GM18907 (cell line): Measurements from ENCODE around the gene ARF1.

Experiments
- ATAC-seq: cut with Tn5 transposase; IDR thresholded peaks from one replicate; pipeline ENCODE4 v1.9.1; 2021; ENCODE audit warnings: mild to moderate bottlenecking, moderate library complexity; ENCODE audit not compliant: unreplicated experiment

Gene ARF1

GRCh38 chr1:228082214-228082917 lies at the start of gene ARF1:
Gene ARF1, plus strand, starts transcription at chr1:228082708. Its CDS starts 14,407 bp downstream, at chr1:228097115.
- peak; percentile 74 for ATAC-seq

- ATAC-seq, result no peak
Measured at GRCh38 chr1:228033376-228033775, 49.1 kb upstream of the ARF1 start.

- ATAC-seq, result no peak
Measured at GRCh38 chr1:228034954-228035837, 47.3 kb upstream of the ARF1 start.

DNA sequence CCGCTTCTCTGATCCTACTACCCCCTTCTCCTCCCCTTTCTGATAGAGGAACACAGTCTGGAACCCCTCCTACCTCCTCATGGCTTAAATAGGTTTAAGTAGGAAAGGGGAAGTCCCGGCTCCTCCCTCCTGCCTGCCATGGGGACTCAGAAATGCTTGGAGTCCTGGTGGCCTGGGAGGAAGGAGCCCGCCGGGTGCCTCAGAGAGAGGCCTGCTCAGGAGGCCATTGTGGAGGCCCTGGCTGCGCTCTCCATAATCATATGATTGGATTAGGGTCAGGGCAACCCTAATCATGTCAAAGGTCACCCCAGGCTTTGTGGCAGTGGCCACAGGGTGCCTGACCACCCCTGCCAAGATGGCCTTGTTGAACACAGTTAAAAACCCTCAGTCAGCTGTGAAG lies 46.7 kb upstream of the ARF1 start:
- no peak for ATAC-seq

- no peak for ATAC-seq
Measured at GRCh38 chr1:228036701-228037231, 45.7 kb upstream of the ARF1 start.

DNA sequence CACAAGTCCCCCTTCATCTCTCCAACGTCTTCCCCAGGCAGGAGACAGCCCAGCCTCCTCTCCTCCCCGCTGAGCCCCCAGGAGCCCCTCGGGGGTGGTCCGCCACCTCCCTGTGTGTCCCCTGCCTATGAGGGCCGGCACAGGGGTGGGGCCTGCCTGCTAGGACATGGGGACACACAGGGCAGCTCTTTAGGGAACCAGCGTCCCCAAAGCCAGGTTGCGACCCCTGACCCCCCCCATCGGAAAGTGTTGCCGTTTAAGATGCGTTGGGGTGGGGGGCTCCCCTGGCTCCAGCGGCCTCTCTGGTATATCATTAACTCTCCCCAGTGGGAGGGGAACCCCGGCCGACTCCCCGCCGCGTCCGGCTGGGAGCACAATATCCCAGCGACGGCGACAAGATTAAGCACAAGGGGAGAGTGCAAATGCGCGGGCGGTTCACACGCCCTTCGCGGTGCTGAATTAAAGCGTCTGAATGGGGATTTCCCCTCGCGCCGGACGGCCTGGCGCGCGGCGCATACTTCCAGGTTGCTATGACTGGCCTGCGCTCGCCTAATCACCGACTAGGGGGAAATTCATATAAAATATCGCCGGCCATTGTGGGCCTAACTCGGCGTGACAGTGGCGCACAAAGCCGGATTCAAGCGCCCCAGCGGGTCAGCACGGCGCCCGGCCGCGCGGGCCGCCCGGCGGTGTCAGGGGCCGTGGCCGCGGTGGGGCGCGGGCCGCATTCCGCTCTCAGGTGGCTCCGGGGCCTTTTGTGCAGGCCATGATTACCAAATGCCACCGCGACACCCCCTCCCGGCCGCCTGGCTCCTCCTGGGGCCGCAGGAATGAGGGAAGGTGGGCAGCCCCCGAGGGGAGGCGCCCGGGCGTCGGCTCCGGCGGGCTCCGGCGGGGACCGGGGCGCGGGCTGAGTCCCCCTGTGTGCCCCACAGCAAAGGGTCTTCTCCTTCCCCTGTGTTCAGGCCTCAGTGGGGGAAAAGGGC lies 44.8 kb upstream of the ARF1 start:
- ATAC-seq, result peak; percentile 86

GRCh38 chr1:228038387-228039005 lies 44.0 kb upstream of the ARF1 start:
- ATAC-seq, result no peak

DNA sequence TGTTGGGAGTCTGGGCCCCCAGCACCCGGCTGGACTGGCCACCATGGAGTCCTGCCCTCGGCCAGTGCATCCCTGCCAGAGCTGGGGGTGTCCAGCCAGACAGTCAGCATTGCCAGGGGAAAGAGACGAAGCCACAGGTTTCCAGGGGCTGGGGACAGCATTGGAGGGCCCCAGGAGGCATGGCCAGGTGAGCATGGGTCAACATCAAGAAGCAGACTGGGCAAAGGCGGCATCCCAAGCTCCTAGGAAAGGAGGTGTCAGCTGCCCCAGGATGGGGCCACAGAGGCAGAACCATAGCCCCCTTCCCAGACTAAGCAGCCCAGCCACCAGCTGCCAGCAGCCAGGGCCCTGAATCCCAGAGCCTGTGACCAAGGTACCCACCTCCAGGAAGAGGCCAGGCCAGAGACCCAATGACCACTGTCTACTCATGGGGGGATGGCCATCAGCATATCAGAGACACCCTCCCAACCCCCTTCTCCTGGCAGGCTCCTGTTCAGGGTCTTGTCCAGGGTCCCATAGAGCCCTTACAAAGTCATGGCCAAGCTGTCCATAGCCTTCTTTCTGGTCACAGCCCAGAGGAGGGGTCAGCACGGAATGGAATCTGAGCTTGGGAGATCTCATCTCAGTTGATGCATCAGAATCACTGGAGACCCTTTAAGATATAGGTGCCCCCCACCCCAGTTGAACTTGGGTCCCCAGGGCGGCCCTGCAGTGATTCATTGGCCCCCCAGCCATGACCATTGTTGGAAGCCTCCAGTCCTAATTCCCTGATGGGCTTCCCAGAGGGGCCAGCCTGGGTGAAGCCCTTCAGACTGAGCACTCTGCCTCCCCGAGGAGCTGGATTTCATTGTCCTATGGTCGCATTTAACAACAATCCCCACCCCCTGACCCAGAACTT lies 43.3 kb upstream of the ARF1 start:
- no peak for ATAC-seq

DNA sequence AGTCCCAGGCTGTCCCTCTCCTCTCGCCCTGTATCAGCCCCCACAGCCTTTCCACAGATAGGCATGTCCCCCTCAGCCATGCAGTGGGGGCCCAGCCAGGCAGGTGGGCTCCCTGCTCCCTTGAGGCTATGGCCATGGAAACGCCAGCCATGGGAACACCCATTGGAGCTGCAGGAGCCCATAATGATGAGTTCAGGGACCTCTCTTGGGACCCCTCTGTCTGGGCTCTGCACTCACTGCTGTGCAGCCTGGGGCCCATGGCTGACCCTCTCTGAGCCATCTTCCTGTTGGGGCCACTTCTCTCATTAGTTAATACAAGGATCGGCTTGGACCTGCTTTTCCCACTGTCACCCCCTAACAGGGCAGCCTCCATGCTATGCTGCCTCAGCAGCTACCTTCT lies 42.5 kb upstream of the ARF1 start:
- no peak for ATAC-seq

DNA sequence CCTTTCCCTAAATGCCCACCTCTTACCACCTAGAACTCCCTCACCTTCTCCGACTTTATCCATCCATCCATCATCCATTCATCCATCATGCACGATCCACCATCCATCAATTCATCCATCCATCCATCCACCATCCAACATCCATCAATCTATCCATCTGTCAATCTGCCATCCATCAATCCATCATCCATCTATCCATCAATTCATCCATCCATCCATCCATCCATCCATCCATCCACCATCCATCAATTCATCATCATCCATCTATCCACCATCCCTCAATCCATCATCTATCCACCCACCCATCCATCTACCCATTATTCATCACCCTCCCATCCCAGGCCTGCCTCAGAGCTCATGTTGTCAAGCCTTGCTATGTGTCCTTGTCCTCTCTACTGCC lies 41.2 kb upstream of the ARF1 start:
- ATAC-seq, result no peak

DNA sequence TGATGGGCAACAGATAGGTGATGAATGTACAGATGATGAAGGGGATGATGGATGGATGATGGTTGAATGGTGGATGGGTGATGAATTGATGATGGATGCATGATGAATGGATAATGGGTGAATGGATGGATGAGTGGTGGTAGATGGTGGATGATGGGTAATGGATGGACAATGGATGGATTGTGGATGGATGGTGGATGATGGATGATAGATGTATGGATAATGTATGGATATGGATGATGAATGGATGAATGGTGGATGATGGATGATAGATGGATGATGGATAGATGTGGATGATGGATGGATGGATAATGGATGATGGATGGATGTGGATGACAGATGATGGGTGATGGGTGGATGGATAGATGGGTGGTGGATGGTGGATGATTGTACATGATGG lies 40.0 kb upstream of the ARF1 start:
- no peak for ATAC-seq

DNA sequence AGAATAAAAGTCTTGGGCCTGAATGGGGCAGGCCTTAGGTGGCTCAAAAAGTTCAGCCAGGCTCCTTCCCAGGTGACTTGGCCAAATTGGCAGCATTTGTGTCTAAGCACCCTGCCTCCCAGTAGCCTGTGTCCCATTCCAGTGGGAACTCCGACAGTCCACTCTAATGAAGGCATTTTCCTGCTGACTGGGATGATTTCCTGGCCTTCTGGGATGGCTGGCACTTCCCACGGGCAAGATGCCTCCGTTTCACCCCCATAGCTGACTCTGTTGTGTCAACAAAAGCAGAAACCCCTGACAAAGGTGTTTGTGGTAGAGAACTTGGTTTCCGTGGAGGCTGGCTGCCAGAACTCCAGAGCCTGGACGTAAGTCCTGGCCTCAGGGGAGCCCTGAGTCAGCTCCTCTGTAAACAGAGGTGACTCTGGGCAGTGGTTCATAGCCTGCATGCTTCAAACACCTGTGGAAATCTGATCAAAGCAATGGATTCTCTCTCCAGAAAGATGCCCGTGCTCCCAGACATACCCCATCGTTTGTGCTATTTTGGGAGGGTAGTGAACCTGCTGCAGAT lies 39.1 kb upstream of the ARF1 start:
- no peak for ATAC-seq

- ATAC-seq, result no peak
Measured at GRCh38 chr1:228044961-228045360, 37.5 kb upstream of the ARF1 start.

DNA sequence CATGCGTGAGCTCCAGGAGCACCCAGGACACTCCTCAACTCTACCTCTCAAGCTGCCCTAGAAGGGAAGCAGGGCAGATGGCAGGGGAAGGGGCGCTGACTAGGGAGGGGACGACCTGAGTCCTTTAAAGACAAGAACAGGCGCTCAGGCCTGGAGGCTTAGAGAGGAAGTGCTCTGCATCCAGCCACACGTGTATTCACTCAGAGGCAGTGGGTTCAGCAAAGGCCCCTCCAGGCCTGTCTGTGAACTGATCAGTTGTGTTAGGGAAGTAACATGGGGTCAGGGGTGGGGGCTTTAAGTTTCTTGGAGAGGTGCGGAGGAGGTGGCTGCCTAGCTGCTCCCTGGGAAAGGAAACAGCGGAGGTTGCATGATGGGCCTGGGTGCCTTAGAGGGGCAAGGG lies 37.1 kb upstream of the ARF1 start:
- ATAC-seq, result no peak

DNA sequence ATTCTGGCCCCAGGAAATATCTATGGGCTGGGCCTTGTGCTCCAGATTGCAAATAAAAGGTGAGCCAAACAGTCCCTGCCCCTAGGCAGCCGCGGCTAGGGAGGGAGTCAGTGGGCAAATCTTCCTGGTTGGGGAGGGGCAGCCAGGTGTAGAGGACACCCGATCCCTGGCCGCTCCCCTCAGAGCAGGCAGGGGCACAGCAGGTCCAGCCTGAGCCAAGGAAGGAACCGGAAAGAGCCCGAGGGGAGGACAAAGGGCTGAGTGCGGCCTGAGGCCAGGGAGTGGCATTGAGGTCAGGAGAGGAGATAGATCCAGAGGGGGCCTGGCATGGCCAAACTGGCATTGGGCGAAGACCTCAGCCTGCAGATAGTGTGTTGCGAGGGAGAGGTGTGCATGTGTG lies 36.6 kb upstream of the ARF1 start:
- no peak for ATAC-seq

DNA sequence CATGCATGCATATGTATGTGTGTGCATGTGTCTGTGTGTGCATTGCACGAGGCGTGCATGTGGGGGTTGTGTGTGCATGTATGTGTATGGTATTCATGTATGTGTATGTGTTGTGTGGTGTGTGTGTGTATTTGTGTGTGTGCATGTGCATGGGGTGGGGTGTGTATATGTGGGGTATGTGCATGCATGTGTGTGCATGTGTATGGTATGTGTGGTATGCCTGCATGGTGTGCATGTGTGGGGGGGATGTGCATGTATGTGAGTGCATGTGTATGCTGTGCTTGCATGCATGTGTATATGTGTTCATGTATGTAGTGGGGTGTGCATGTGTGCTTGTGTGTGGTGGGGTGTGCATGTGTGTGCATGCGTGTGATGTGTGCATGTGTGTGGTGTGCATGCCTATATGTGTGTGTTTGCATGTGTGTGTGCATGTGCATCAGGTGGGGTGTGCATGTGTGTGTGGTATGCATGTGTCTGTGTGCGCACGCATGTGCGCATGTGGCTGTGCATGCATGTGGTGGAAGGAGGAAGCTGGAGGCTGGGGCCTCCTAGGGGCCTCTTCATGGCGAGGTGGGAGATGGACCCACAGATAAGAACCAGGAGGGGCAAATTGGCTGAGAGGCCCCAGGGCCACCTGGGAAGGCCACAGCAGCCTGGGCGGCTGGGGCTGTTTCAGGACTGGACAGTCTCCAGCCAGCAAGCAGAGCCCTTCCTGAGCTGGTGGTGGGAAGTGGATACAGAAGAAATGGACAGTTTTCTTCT lies 35.9 kb upstream of the ARF1 start:
- no peak for ATAC-seq

- ATAC-seq, result no peak
Measured at GRCh38 chr1:228047183-228047466, 35.4 kb upstream of the ARF1 start.

- no peak for ATAC-seq
Measured at GRCh38 chr1:228048120-228048519, 34.4 kb upstream of the ARF1 start.
